Gastrocnemius medialis (tissue), 4 donors: ENCODE data around the gene KASH5. TPM values are rescaled to one million over a fixed set of nuclear protein-coding genes. Genes with fewer than 3 reads are reported as not detected.

Source experiments
- ATAC-seq, 2 donors: fragments of 150-250 bp; one replicate each; pipeline ENCODE4 v1.9.1; 2016
- DNase-seq, 2 donors: peaks; one replicate each; pipeline ENCODE4 v3.0.0-alpha.2; 2019
- H3K27ac ChIP-seq, 4 donors: fragments of 200-600 bp; sonication (generic); 1 replicate in 1 of 4; 2 replicates in 3 of 4; pipeline ENCODE4 v1.5.1; 2016 to 2018; ENCODE audit warnings: mild to moderate bottlenecking in 2 of 4, moderate library complexity in 1 of 4
- H3K27me3 ChIP-seq, 3 donors: fragments of 200-600 bp; sonication (generic) in 2 of 3; 1 replicate in 1 of 3; 2 replicates in 2 of 3; pipeline versions ENCODE4 v1.5.1 to v1.6.0; 2016 to 2019; ENCODE audit warnings: mild to moderate bottlenecking in 1 of 3, moderate library complexity in 1 of 3
- H3K36me3 ChIP-seq, 2 donors: fragments of 200-600 bp; sonication (generic) in 1 of 2; one replicate each; pipeline ENCODE4 v1.5.1; 2017 to 2018
- H3K4me1 ChIP-seq, 2 donors: fragments of 200-600 bp; sonication (generic) in 1 of 2; one replicate each; pipeline ENCODE4 v1.5.1; 2016 to 2017; ENCODE audit warnings: mild to moderate bottlenecking in 2 of 2
- H3K4me3 ChIP-seq, 4 donors: fragments of 200-600 bp; sonication (generic) in 3 of 4; 1 replicate in 1 of 4; 2 replicates in 3 of 4; pipeline ENCODE4 v1.5.1; 2016 to 2019; ENCODE audit warnings: mild to moderate bottlenecking in 2 of 4
- H3K9me3 ChIP-seq, 3 donors: fragments of 200-600 bp; sonication (generic) in 2 of 3; 1 replicate in 1 of 3; 2 replicates in 2 of 3; pipeline ENCODE4 v1.5.1; 2016 to 2019
- CTCF ChIP-seq, 5 experiments: fragments of 450-650 bp in 3 of 5; fragments of 200-600 bp in 2 of 5; sonication (generic) in 2 of 5; IDR thresholded peaks in 4 of 5; conservative IDR thresholded peaks in 1 of 5; 1 replicate in 4 of 5; 2 replicates in 1 of 5; pipeline ENCODE4 v1.5.1; 2016 to 2019; ENCODE audit warnings: antibody characterized with exemption in 5 of 5, mild to moderate bottlenecking in 3 of 5, moderate library complexity in 3 of 5
- POLR2A ChIP-seq, 2 donors: fragments of 450-650 bp; IDR thresholded peaks; one replicate each; pipeline ENCODE4 v1.6.1; 2017; ENCODE audit warnings: antibody characterized with exemption in 2 of 2, mild to moderate bottlenecking in 2 of 2, moderate library complexity in 2 of 2
- in situ Hi-C, 4 donors: fragments of 200-750 bp; cut with MboI; loops; one replicate each; pipeline versions ENCODE4 v1.15.0 to v1.8.0; 2017; ENCODE audit warnings: low sequenced_read_pairs in 4 of 4
- intact Hi-C: fragments of 100-400 bp; cut with DNase I; formaldehyde crosslinking; loops from one replicate; pipeline ENCODE4 v1.15.1; 2023; ENCODE audit warnings: low total_unique reads
- total RNA-seq, 4 donors: library from RNA; depleted of rRNA; stranded (reverse); fragments of >200 nt; gene quantifications; one replicate each; pipeline versions ENCODE4 v1.1.0 to v1.2.3, GENCODE V29; 2016

The KASH5 gene
- total RNA-seq, 4 donors from 2014 or later: not detected

GRCh38 chr19:49411681-49412326 lies 23.8 kb downstream of the KASH5 start:
- H3K4me3 ChIP-seq: no peak overlapping the region
- no peaks in the 10 kb centered on the region for H3K4me1 ChIP-seq
- DNase-seq (no peak), ATAC-seq (no peak)
- TF ChIP-seq POLR2A (IDR thresholded peaks at IDR 0.05) (no peak), CTCF (IDR thresholded peaks at IDR 0.05 in 4 of 5, conservative IDR thresholded peaks at IDR 0.05 in 1 of 5) (no peak)
- H3K27me3 ChIP-seq: peaks cover 0 to 4% (median under 1%) of the 10 kb centered on the region in 3 donors
- H3K27ac ChIP-seq: no peak overlapping the region
- no peaks in the 10 kb centered on the region for H3K9me3 ChIP-seq
- intact Hi-C loops: no loop called here
- in situ Hi-C loops: no loop called here
- no peaks in the 10 kb centered on the region for H3K36me3 ChIP-seq

- peaks cover 7 to 17% (median 9%) of the 10 kb centered on the region in 3 donors for H3K27me3 ChIP-seq
- intact Hi-C loops: no loop called here
- DNase-seq: no peak
Measured at GRCh38 chr19:49413348-49413747, 25.3 kb downstream of the KASH5 start.

GRCh38 chr19:49414256-49414655 lies 26.2 kb downstream of the KASH5 start:
- Histone ChIP-seq H3K27me3 (peaks cover 16 to 26% (median 18%) of the 10 kb centered on the region in 3 donors), H3K27ac (no peak overlapping the region), H3K36me3 (no peaks in the 10 kb centered on the region), H3K4me3 (no peak overlapping the region), H3K4me1 (no peaks in the 10 kb centered on the region), H3K9me3 (no peaks in the 10 kb centered on the region)
- DNase-seq (no peak), ATAC-seq (no peak)
- intact Hi-C loops (no loop called here), in situ Hi-C loops (no loop called here)
- TF ChIP-seq CTCF (IDR thresholded peaks at IDR 0.05 in 4 of 5, conservative IDR thresholded peaks at IDR 0.05 in 1 of 5): no peak

More at GRCh38 chr19:49413348-49413747, 25.3 kb downstream of the KASH5 start:
- in situ Hi-C loops: no loop called here
- no peaks in the 10 kb centered on the region for H3K9me3 ChIP-seq
- no peak for TF ChIP-seq CTCF (IDR thresholded peaks at IDR 0.05 in 4 of 5, conservative IDR thresholded peaks at IDR 0.05 in 1 of 5)
- no peak for TF ChIP-seq POLR2A (IDR thresholded peaks at IDR 0.05)
- H3K4me1 ChIP-seq: no peaks in the 10 kb centered on the region
- H3K36me3 ChIP-seq: no peaks in the 10 kb centered on the region
- no peak overlapping the region for H3K27ac ChIP-seq
- no peak overlapping the region for H3K4me3 ChIP-seq
- ATAC-seq: no peak

- no peaks in the 10 kb centered on the region for H3K36me3 ChIP-seq
- H3K9me3 ChIP-seq: no peaks in the 10 kb centered on the region
- no peak for ATAC-seq
- in situ Hi-C loops: no loop called here
- no peaks in the 10 kb centered on the region for H3K4me1 ChIP-seq
- TF ChIP-seq POLR2A (IDR thresholded peaks at IDR 0.05) (no peak), CTCF (IDR thresholded peaks at IDR 0.05 in 4 of 5, conservative IDR thresholded peaks at IDR 0.05 in 1 of 5) (no peak)
- no peak overlapping the region for H3K27ac ChIP-seq
- no peak overlapping the region for H3K4me3 ChIP-seq
- peaks cover 25 to 36% (median 26%) of the 10 kb centered on the region in 3 donors for H3K27me3 ChIP-seq
- intact Hi-C loops: no loop called here
- no peak for DNase-seq
Measured at GRCh38 chr19:49415102-49415809, 27.2 kb downstream of the KASH5 start.
